GM18499 (cell line): ENCODE measurements around the gene ARHGEF39.

Experiments
- ATAC-seq: cut with Tn5 transposase; IDR thresholded peaks from one replicate; pipeline ENCODE4 v1.9.1; 2021; ENCODE audit warnings: moderate number of reproducible peaks; ENCODE audit not compliant: insufficient read depth, unreplicated experiment

Gene ARHGEF39

DNA sequence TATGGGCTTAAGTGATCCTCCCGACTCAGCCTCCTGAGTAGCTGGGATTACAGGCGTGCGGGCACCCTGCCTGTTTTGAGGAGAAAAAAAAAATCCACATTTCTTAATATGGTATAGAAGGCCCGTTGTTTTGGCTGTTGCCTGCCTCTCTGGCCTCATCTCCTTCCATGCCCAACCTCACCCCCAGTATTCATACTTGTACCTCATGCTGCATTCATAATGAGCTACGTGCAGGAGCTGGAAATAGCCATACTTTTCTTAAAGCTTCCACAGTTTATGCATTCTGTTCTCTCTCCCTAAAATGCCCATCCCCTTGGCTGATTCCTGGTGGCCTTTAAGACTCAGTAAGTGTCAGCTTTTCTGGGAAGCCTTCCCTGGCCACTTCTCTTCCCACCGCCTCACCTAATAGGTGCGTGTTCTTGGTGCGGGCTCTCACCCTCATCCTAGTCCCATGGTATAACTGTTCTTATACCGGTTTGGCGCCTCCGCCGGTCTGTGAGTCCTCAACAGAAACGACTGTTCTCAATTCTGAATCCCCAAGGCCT, 26.8 kb upstream of the ARHGEF39 start:
- no peak for ATAC-seq

DNA sequence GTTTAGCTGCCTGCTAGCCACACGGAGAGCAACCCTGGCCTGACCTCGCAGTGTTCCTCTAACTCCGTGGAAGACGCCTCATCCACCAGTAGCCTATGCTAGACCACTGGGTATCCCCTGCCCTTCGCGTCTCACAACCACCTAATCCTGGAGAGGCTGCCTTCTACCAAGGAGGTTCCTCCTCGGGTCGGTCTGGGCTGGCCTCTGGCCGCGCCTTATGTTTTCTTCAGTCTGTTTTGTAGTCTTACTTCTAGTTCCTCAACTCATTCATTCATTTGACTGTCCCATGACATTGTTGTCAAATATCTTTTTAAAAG, 26.3 kb upstream of the ARHGEF39 start:
- ATAC-seq: no peak

DNA sequence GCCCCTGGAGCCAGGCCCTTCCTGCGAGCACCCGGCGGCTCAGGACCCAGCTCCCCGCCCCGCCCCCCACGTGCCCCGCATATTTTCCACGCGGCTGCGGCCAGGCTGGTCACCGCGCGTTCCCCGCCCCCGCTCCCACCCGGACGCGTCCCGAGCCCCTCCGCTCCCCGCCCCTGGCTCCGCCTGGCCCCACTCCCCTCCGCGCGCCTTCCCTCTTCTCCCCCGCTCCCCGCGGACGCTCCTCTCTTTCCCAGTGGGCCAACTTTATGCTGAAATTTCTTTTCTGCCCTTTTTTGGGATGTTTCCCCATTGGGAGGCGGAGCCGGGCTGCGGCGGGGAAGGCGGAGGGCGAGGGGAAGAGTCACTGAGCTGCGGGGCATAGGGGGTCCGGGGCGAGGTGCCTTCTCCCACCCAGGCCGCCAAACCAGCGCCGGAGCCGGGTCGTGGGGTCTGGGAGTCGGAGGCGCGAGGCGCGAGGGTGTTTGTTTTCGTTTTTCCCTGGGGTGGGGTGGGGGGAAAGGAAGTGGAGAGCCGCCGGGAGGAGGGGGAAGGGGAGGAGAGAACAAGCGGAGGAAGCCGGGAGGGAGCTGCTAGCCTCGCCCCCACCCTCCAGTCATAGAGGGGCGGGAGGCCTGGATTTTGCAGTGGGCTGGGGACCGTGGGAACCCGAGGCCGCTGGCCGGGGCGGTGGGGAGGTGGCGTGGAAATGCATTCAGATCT, 25.8 kb upstream of the ARHGEF39 start:
- no peak for ATAC-seq

DNA sequence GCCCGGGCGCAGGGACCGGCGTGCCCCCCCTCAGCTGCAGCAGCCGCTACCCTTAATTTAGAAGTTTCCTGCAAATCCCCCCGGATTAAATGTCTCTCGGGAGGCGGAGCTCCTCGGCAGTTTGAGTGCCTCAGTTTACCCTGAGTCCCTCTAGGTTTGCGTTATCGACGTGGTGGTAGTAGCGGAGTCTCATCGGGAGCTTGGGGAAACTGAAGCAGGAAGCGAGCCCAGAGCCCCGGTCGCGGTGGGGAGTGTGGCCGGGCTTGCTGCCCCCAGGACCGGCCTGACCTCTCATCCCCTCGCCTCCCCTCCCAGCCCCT, 25.3 kb upstream of the ARHGEF39 start:
- no peak for ATAC-seq

DNA sequence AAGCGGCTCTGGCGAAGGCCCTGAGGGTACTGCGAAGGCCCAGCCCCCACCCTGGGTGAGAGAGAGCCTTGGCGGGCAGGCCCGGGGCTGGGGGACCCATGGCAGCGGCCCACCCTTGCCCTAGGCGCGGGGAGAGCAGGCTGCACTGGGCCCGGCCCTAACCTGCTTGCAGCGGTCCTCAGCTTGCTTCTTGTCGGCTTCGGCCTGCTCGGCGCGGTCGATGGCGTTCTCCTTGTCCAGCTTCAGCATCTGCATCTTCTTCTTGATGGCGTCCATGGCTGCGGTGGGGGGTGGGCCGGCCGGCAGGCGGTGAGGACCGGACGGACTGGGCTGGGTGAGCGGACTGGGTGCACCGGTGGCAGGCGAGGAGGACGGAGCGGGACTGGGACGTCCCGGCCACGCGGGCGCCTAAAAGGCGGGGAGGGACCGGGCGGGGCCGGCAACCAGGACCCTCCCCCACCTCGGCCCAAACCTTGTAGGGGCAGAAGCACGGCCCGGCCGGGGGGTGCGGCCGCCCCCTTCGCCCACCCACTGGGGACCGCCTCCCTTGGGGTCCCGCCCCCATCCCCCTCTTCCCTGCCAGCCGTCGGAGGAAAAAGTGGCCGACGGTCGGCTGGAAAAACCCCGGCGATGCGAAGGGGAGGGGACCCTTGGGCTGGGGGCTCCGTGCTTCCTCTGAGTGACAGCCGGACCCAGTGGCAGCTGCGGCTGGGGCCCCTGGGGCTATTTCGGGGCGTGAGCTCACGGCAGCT, 24.7 kb upstream of the ARHGEF39 start, which contains the start of gene TPM2:
Gene TPM2 (minus strand): TSS at position 384 of the 752 bp plus-strand sequence. CDS start 108 bp downstream, at position 276.
- no peak for ATAC-seq

DNA sequence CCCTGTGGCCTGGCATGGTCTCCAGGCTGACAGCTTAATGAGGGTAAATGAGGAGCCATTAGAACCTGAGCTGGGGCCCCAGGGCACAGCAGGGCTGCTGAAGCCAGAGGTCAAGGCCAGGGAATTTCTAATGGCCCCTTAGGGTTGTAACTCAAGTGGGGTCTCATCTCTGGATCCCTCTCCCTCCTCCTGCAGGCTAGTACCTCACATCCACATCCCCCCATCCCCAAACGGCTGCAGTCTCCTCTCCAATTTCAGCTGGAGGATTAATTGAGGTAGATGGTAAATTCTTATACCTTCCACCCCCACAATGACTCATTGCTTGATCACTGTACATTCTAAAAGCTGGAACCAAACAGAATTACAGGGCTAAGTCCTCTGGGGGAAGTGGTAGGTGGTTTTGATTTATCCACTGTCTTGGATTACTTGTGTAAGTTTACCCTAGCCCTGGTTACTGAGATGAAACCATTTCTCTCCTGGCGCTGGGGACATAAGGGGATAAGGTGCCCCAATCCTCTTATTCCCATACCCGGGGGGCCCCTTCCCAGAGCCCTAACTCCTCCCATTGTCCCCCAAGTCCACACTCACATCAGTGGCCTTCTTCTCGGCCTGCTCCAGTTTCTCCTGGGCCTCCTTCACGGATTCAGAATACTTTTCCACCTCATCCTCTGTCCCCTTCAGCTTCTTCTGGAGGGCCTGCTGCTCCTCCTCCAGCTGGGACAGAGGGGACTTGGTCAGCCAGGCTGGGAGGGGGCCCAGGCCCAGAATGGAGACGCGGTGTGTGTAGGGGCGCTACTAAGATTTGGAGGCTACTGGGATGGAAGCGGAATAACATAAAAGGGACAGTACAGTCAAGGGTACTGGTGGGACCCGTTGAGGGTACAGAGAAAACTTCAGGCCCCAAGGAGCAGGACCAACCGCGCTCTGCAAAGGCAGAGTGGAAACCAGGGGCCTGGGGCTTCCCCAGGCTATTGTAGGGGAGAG, 23.9 kb upstream of the ARHGEF39 start:
- no peak for ATAC-seq

DNA sequence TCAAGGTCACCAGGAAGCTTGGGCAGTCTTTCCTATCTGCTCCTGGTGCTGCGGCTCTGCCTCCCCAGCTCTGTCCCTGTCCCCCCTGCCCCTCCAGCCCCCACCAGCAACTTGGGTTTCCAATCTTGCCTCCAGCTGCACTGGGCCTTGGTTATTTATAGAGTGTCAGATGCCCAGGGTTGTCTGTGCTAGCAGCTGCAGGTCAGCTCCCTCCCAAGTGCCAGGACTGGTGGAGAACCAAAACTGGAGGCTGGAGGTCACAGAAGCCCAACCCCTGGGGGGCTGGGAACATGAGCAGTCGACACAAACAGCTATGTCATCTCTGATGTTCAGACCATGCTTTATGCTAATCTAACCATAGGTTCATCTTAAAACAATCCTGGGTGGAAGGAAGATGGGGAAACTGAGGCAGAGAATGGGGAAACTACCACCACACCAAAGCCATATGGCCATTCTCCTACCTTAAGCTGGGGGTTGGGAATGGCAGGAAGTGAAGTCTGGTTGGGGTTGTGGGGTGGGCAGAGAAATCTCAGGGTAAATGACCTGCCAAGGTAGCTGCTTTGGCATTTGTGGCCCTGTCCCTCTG, 23.1 kb upstream of the ARHGEF39 start:
- no peak for ATAC-seq

DNA sequence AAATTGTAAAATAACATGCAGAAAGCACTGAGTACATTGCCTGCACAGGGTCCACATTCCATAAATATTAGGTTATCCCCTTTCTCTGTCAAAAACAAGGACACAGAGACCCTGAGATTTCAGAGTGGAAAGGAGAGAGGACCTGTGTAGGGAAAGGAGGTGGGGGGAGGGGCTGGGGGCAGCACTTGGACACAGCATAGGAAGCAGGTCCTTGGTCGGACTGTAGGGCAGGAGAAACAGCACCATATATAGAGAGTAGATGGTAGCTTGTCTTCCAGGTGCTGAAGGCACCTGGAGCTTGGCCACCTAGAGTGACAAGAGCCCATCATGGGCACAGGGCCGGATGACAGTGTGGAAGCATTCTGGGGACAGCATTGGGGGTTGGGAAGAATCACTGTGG, 22.3 kb upstream of the ARHGEF39 start:
- no peak for ATAC-seq

DNA sequence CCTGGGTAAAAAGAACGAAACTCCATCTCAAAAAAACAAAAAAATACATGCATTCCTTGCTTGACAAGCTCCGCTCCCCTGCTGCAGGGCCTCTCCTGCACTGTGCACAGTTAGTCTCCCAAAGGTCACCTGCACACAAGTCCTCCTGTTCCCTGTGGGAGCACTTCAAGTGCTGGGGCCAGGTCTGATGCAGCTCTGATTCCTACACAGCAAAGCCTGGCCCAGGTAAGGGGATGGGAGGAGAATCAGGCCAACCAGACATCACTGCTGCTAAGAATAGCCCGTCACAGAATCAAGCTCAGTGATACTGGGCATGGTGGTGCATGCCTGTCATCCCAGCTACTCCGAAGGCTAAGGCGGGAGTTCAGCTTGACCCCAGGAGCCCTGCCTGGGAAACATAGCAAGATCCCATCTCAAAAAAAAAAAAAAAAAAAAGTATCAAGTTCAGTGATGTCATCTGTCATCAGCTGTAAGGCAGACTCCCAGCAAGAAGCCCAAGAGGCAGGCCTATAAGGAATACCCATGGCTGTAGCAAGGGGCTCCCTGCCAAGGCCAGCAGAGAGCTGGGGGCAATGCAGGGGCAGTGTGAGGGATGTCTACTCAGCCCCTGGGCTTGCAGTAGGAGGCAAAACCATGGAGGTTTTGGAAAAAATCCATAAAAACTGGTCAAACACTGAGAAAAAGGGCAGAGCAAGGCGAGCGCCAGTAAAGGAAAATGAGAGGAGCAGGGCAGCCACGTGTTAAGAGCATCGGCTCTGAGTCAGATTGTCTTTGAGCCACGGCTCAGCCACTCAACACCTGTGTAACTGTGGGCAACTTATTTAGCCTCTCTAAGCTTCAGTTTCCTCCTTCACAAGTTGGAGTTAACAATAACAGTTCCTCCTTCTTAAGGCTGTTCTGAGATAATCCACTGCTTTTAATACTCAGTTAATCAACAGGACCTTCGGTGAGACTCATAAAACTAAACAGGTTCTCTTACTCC, 21.5 kb upstream of the ARHGEF39 start:
- no peak for ATAC-seq

DNA sequence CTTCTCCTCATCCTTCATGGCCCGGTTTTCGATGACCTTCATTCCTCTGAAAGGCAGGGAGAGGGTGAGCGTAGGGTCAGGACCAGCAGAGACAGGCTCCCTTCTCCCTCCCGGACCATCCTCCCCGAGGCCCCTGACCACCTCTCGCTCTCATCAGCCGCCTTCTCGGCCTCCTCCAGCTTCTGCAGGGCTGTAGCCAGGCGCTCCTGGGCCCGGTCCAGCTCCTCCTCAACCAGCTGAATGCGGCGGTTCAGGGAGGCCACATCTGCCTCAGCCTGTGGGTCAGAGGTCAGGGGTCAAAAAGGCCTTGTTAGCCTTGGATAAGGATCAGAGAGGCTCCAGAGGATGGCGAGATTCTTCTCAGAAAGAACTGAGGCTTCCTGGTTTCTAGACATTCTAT, 20.5 kb upstream of the ARHGEF39 start:
- ATAC-seq: no peak

DNA sequence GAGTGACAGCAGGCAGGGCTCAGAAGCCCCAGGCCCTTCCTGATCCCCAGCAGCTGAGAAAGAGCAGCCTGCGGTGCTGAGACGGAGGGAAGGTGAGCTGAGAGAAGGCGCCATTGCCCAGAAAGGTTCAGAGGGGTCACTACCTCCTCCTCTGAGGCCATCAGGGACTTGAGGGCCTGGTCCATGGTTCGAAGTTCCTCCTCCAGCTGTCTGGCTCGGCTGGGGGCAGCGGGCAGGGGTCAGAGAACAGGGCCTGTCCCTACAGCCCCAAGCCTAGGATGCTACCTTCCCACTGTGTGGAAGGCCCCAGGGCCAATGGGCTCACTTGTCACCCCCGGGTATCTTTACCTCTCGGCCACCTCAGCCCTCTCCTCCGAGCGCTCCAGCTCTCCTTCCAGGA, 19.9 kb upstream of the ARHGEF39 start:
- no peak for ATAC-seq

DNA sequence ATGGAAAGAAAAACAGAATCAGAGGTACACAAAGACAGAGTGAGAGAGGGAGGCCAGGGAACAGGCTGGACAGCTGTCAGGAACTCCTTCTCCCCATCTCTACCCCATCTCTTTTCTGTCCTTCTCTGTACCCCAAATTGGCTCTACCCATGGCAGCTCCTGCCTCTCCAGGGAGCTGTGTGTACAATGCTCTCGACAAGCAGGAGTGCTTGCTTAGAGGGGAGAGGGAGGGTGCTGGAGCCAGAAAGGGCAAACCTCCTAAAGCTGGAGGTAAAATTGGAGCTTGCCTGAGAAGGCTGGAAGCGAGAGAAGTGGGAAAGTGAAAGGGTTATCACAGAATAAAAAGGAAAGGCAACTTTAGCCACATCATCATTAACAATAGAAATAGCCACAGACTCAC, 18.3 kb upstream of the ARHGEF39 start:
- no peak for ATAC-seq

DNA sequence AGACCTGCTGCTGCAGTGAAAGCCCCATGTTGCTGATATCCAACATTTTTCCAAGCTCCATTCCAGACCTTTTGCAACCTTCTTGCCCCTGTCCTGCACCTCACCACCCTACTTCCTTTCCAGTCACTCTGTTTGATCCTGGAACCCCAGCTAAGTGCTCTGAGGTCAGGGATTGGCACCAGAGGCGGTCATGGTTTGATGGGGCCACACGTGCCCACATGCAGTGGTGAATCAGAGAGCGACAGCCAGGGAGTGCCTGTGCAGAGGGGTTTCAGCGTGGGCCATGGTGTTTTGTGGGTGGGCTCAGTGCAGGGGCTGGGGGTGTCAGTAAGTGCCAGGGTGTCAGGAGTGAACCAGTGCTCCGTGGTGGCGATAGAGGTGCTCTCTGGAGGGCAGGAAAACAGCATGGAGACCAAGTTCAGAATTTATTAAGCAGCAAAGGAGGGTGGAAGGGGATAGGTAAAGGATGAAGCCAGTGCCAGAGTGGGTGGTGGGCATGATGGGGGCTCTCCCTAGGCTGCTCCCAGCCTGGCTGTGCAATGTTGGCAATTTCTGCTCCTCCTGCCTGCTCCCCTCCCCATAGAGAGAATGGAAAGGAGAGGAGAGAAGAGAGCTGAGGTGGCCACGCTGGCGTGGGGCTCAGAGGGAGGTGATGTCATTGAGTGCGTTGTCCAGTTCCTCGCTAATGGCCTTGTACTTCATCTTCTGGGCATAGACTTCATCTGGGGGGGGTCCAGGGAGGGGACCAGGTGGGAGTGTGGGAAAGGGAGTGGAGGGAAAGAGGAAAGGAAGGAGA, 17.7 kb upstream of the ARHGEF39 start:
- no peak for ATAC-seq

DNA sequence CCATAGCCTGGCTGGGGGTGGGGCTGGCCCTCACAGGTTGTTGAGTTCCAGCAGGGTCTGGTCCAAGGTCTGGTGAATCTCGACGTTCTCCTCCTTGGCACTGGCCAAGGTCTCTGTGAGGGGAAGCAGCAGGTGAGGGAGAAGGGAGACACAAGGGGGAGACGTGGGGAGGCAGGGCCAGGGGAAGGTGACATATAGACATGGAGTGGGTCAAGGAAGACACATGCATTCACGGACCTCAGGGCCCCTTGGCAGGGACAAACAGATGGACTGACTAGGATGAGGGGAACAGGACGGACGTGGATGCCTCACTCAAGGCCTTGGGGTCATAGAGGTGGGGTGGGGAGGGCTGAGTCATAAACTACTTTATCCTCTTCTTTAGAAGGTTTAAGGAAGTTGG, 17.1 kb upstream of the ARHGEF39 start:
- ATAC-seq: no peak

DNA sequence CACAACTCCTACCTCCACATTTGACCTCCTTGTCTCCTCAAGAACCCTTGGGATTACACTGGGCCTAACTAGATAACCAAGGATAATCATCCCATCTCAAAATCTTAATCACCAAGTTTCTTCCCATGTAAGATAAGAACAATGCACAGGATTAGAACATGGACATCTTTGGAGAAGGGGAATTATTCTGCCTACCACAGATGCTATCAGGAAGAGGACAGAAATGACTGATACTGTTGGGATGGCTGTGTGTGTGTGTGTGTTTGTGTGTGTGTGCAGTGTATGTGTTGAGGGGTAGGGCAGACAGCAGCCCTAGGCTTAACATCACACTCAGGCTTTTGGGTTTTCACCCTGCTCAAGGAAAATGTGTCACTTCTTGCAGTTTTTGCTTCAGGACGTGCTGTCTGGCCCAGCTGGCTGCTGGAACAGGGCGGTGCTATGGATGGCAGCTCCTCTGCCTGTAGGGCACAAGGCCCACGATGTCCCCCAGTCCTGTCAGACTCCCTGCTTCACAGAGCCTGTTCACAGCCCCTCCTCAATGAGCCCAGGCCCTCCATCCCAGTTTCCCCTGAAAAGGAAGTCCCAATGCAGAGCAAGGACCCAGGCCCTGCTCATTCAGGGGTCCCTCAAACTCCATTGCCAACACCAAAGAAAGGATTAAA, 16.5 kb upstream of the ARHGEF39 start:
- no peak for ATAC-seq

DNA sequence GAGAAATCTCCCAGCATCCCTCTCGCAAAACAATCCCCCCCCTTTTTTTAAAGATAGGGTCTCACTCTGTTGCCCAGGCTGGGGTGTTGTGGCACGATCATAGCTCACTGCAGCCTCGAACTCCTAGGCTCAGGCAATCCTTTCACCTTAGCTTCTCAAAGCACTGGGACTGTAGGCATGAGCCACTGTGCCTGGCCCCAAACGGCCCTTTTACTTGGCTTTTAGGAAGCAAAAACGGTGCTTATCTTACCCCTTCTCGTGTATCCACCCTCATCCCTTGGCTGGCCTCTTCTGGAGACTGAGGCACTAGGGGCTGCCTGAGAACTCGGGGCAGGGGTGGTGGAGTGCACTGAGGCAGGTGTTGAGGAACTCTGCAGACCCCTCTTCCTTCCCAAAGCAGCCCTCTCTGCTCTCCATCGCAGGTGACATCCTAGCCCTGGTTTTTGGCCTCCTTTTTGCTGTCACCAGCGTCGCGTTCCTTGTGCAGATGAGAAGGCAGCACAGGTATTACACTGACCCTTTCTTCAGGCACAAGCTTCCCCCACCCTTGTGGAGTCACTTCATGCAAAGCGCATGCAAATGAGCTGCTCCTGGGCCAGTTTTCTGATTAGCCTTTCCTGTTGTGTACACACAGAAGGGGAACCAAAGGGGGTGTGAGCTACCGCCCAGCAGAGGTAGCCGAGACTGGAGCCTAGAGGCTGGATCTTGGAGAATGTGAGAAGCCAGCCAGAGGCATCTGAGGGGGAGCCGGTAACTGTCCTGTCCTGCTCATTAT, 15.5 kb upstream of the ARHGEF39 start:
- no peak for ATAC-seq

DNA sequence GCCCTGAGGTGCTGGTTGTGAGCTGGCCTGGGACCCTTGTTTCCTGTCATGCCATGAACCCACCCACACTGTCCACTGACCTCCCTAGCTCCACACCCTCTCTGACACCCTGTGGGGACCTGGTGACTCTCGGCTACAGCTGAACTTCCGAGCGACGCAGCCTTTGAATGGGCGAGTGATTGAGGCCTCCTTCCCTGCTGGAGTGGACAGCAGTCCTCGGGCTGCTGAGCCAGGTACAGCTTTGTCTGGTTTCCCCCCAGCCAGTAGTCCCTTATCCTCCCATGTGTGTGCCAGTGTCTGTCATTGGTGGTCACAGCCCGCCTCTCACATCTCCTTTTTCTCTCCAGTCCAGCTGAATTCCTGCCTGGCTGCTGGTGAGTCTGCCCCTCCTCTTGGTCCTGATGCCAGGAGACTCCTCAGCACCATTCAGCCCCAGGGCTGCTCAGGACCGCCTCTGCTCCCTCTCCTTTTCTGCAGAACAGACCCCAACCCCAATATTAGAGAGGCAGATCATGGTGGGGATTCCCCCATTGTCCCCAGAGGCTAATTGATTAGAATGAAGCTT, 14.9 kb upstream of the ARHGEF39 start:
- no peak for ATAC-seq
